ENCODE measurements around the gene ANKRD49. TPM values are rescaled to one million over a fixed set of nuclear protein-coding genes. Genes with fewer than 3 reads are reported as not detected.

The ANKRD49 gene
- total and polyA plus RNA-seq, 2 donors: 41.0 to 44.0 TPM

DNA sequence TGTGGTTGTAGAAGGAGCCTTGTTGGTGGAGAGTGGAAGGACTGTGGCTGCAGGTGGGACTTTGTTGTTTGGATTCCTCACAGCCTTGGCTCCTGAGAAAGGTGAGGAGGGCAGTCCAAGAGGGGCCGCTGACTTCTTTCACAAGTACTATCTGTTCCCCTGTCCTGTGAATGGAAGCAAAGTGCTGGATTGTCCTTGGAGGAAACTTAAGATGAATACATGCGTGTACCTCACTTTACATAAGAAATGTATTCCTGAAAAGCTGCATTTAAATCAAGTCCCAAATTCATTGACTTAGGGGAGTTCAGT is 52.3 kb downstream of the ANKRD49 start:
- peaks cover 13 to 31% of the 10 kb centered on the region in 2 donors for H3K4me1 ChIP-seq (ENCODE audit: control insufficient read depth in 2 of 2, insufficient read depth in 2 of 2, low read length in 2 of 2)
- 95% methylated on average over 2 of the region's 2 CpGs for WGBS
- H3K4me3 ChIP-seq (ENCODE audit: low read length in 2 of 2): peak overlapping the region; percentile 73 to 89
- no peak for DNase-seq (ENCODE audit: low read depth in 6 of 9, low spot score in 9 of 9)
- no peaks in the 10 kb centered on the region for H3K27me3 ChIP-seq (ENCODE audit: control insufficient read depth in 2 of 2, insufficient read depth in 1 of 2, low read length in 1 of 2)
- H3K9me3 ChIP-seq (ENCODE audit: control insufficient read depth in 2 of 2, insufficient read depth in 1 of 2, low read length in 1 of 2): no peaks in the 10 kb centered on the region
- peaks cover 0 to 2% of the 10 kb centered on the region in 2 donors for H3K36me3 ChIP-seq (ENCODE audit: control insufficient read depth in 2 of 2, insufficient read depth in 2 of 2, low read length in 1 of 2)
- H3K27ac ChIP-seq (ENCODE audit: low read depth in 1 of 2, low read length in 1 of 2): no peak overlapping the region

DNA sequence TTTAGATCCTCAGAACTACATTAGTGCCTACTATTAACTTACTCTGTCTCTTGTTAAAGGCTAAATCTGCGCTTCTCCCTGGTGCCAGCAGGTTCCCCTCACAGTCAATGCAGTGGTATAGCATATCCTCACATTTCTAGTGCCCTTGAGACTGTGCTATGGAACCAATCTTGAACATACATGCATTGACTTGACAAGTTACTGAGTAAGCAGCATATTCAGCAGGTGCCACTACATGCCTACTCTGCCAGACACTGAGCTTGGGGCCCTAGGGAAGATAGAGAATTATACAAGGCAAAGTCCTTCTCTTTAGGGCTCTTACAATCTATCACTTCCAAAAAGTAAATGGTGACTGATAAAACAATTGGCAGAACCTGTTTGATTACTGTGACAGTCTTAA is 53.1 kb downstream of the ANKRD49 start:
- Histone ChIP-seq H3K9me3 (ENCODE audit: control insufficient read depth in 2 of 2, insufficient read depth in 1 of 2, low read length in 1 of 2) (no peaks in the 10 kb centered on the region), H3K36me3 (ENCODE audit: control insufficient read depth in 2 of 2, insufficient read depth in 2 of 2, low read length in 1 of 2) (peaks cover 0 to 2% of the 10 kb centered on the region in 2 donors), H3K27me3 (ENCODE audit: control insufficient read depth in 2 of 2, insufficient read depth in 1 of 2, low read length in 1 of 2) (no peaks in the 10 kb centered on the region), H3K27ac (ENCODE audit: low read depth in 1 of 2, low read length in 1 of 2) (no peak overlapping the region), H3K4me1 (ENCODE audit: control insufficient read depth in 2 of 2, insufficient read depth in 2 of 2, low read length in 2 of 2) (peaks cover 13 to 31% of the 10 kb centered on the region in 2 donors), H3K4me3 (ENCODE audit: low read length in 2 of 2) (peak overlapping the region in 1 of 2 donors; percentile 16)
- DNase-seq (ENCODE audit: low read depth in 6 of 9, low spot score in 9 of 9): peak in 2 of 9 donors; percentile 20 to 30
- WGBS: 96% methylated on average over 1 of the region's 1 CpG

DNA sequence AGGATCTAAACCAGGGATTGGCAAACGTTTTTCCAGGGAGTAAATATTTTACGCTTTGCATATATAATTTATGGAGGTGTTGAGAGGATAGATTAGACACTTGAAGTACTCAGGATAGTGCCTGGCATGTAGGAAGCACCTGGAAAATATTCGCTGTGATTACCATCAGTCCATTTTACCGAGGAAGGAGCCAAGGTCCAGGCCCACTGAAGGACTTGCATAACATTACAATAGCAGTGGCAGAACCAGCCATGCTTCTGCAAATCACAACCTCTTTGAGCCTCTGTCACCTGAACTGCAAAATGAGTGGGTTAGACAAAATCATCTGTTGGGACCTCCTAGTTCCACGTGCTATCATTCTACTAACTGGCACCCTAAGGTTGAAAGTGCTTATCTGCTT is 55.4 kb downstream of the ANKRD49 start:
- DNase-seq (ENCODE audit: low read depth in 6 of 9, low spot score in 9 of 9): no peak
- peaks cover 0 to 2% of the 10 kb centered on the region in 2 donors for H3K36me3 ChIP-seq (ENCODE audit: control insufficient read depth in 2 of 2, insufficient read depth in 2 of 2, low read length in 1 of 2)
- H3K9me3 ChIP-seq (ENCODE audit: control insufficient read depth in 2 of 2, insufficient read depth in 1 of 2, low read length in 1 of 2): no peaks in the 10 kb centered on the region
- peaks cover 13 to 22% of the 10 kb centered on the region in 2 donors for H3K4me1 ChIP-seq (ENCODE audit: control insufficient read depth in 2 of 2, insufficient read depth in 2 of 2, low read length in 2 of 2)
- H3K4me3 ChIP-seq (ENCODE audit: low read length in 2 of 2): no peak overlapping the region
- 90% methylated on average over 5 of the region's 5 CpGs for WGBS
- H3K27me3 ChIP-seq (ENCODE audit: control insufficient read depth in 2 of 2, insufficient read depth in 1 of 2, low read length in 1 of 2): no peaks in the 10 kb centered on the region
- H3K27ac ChIP-seq (ENCODE audit: low read depth in 1 of 2, low read length in 1 of 2): no peak overlapping the region

Other genes with a start within 250 kb of the ANKRD49 start
- not detected for gene IZUMO1R, start 189.4 kb upstream of the ANKRD49 start, total RNA-seq
- gene IZUMO1R, start 189.4 kb upstream of the ANKRD49 start, polyA plus RNA-seq: not detected
- gene GPR83, start 92.6 kb upstream of the ANKRD49 start, total RNA-seq: 0.14 TPM
- 0.23 TPM for gene GPR83, start 92.6 kb upstream of the ANKRD49 start, polyA plus RNA-seq
- gene MRE11, start 140 bp upstream of the ANKRD49 start, total RNA-seq: 26.8 TPM
- gene MRE11, start 140 bp upstream of the ANKRD49 start, polyA plus RNA-seq: 11.7 TPM
- gene C11orf97, start 18.5 kb downstream of the ANKRD49 start, total RNA-seq: not detected
- not detected for gene C11orf97, start 18.5 kb downstream of the ANKRD49 start, polyA plus RNA-seq
- 5.0 TPM for gene FUT4, start 49.9 kb downstream of the ANKRD49 start, total RNA-seq
- 4.3 TPM for gene FUT4, start 49.9 kb downstream of the ANKRD49 start, polyA plus RNA-seq
- 2.5 TPM for gene PIWIL4, start 73.4 kb downstream of the ANKRD49 start, total RNA-seq
- 10.9 TPM for gene PIWIL4, start 73.4 kb downstream of the ANKRD49 start, polyA plus RNA-seq